ENCODE measurements around the gene C17orf100.

Gene C17orf100

GRCh38 chr17:6666077-6666521, 14.5 kb downstream of the C17orf100 start:
- H2AFZ ChIP-seq (ENCODE audit: low read depth, low read length) = peak overlapping the region; percentile 18
- H3K9ac ChIP-seq (ENCODE audit: low read length) = peak overlapping the region; percentile 12
- H3K4me2 ChIP-seq (ENCODE audit: low read length, poor library complexity, severe bottlenecking) = no peak overlapping the region
- H2AK5ac ChIP-seq (ENCODE audit: low read length, severe bottlenecking) = no peak overlapping the region
- DNase-seq = peak; percentile 80
- H3K23ac ChIP-seq (ENCODE audit: low read length in 2 of 2) = no peak overlapping the region
- no peak overlapping the region for H2BK12ac ChIP-seq (ENCODE audit: low read length in 2 of 2)
- H3K4me1 ChIP-seq (ENCODE audit: control insufficient read depth, insufficient read depth, low read depth, low read length) = peaks cover 3% of the 10 kb centered on the region
- H3K4me3 ChIP-seq (ENCODE audit: insufficient read depth in 1 of 2, low read depth in 1 of 2, low read length in 2 of 2) = no peak overlapping the region
- no peak overlapping the region for H4K91ac ChIP-seq (ENCODE audit: low read length)
- H3K14ac ChIP-seq (ENCODE audit: low read length in 2 of 2) = no peak overlapping the region
- H3K79me1 ChIP-seq (replicated peaks; ENCODE audit: low read length, poor library complexity, severe bottlenecking) = no peaks in the 10 kb centered on the region
- 18% methylated on average over 9 of the region's 9 CpGs for WGBS
- H3K4ac ChIP-seq (ENCODE audit: low read depth in 1 of 2, low read length in 2 of 2) = no peak overlapping the region
- no peak overlapping the region for H2BK15ac ChIP-seq (ENCODE audit: low read depth, poor library complexity, severe bottlenecking)
- H3K27ac ChIP-seq (ENCODE audit: low read length, poor library complexity, severe bottlenecking) = no peak overlapping the region
- no peaks in the 10 kb centered on the region for H3K36me3 ChIP-seq (ENCODE audit: control insufficient read depth in 1 of 2, insufficient read depth in 2 of 2, low read depth in 1 of 2, low read length in 2 of 2)
- no peak overlapping the region for H2BK5ac ChIP-seq (ENCODE audit: low read depth, low read length, poor library complexity, severe bottlenecking)
- H3K9me3 ChIP-seq (ENCODE audit: control insufficient read depth, low read length) = no peaks in the 10 kb centered on the region
- H4K8ac ChIP-seq (ENCODE audit: low read length) = no peak overlapping the region
- no peak overlapping the region for H3K18ac ChIP-seq (ENCODE audit: low read depth in 1 of 2, low read length in 2 of 2)
- H2BK120ac ChIP-seq (ENCODE audit: low read depth, low read length) = no peak overlapping the region
- H3K27me3 ChIP-seq (ENCODE audit: control insufficient read depth in 1 of 2, insufficient read depth in 1 of 2, low read length in 2 of 2) = peaks cover 29 to 48% of the 10 kb centered on the region in 2 experiments

DNA sequence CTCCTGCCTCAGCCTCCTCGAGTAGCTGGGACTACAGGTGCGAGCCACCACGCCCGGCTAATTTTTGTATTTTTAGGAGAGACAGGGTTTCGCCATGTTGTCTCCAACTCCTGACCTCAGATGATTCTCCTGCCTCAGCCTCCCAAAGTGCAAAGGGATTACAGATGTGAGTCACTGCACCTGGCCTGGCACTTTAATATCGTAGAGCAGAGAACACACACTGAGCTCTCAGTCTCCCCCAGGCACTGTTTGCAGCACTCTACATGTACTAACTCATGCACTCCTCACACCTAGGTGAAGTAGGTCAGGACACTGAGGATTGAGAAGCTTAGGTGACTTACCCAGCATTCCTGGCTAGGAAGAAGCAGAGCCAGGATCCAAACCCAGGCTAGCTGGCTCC, 15.0 kb downstream of the C17orf100 start:
- no peak overlapping the region for H3K18ac ChIP-seq (ENCODE audit: low read depth in 1 of 2, low read length in 2 of 2)
- H4K91ac ChIP-seq (ENCODE audit: low read length) = no peak overlapping the region
- H3K27me3 ChIP-seq (ENCODE audit: control insufficient read depth in 1 of 2, insufficient read depth in 1 of 2, low read length in 2 of 2) = peaks cover 25 to 48% of the 10 kb centered on the region in 2 experiments
- H3K9me3 ChIP-seq (ENCODE audit: control insufficient read depth, low read length) = no peaks in the 10 kb centered on the region
- H2BK12ac ChIP-seq (ENCODE audit: low read length in 2 of 2) = no peak overlapping the region
- H4K8ac ChIP-seq (ENCODE audit: low read length) = no peak overlapping the region
- H3K27ac ChIP-seq (ENCODE audit: low read length, poor library complexity, severe bottlenecking) = no peak overlapping the region
- no peaks in the 10 kb centered on the region for H3K79me1 ChIP-seq (replicated peaks; ENCODE audit: low read length, poor library complexity, severe bottlenecking)
- no peak for DNase-seq
- no peak overlapping the region for H2AK5ac ChIP-seq (ENCODE audit: low read length, severe bottlenecking)
- H3K4me2 ChIP-seq (ENCODE audit: low read length, poor library complexity, severe bottlenecking) = no peak overlapping the region
- no peak overlapping the region for H3K23ac ChIP-seq (ENCODE audit: low read length in 2 of 2)
- H2AFZ ChIP-seq (ENCODE audit: low read depth, low read length) = no peak overlapping the region
- H2BK15ac ChIP-seq (ENCODE audit: low read depth, poor library complexity, severe bottlenecking) = no peak overlapping the region
- no peak overlapping the region for H2BK5ac ChIP-seq (ENCODE audit: low read depth, low read length, poor library complexity, severe bottlenecking)
- no peak overlapping the region for H3K14ac ChIP-seq (ENCODE audit: low read length in 2 of 2)
- H2BK120ac ChIP-seq (ENCODE audit: low read depth, low read length) = no peak overlapping the region
- H3K4me3 ChIP-seq (ENCODE audit: insufficient read depth in 1 of 2, low read depth in 1 of 2, low read length in 2 of 2) = no peak overlapping the region
- WGBS = 97% methylated on average over 6 of the region's 6 CpGs
- peaks cover 3% of the 10 kb centered on the region for H3K4me1 ChIP-seq (ENCODE audit: control insufficient read depth, insufficient read depth, low read depth, low read length)
- H3K36me3 ChIP-seq (ENCODE audit: control insufficient read depth in 1 of 2, insufficient read depth in 2 of 2, low read depth in 1 of 2, low read length in 2 of 2) = no peaks in the 10 kb centered on the region
- no peak overlapping the region for H3K4ac ChIP-seq (ENCODE audit: low read depth in 1 of 2, low read length in 2 of 2)
- no peak overlapping the region for H3K9ac ChIP-seq (ENCODE audit: low read length)

GRCh38 chr17:6667516-6667915, 16.0 kb downstream of the C17orf100 start:
- H2BK120ac ChIP-seq (ENCODE audit: low read depth, low read length) = no peak overlapping the region

GRCh38 chr17:6668219-6668618, 16.7 kb downstream of the C17orf100 start:
- no peak overlapping the region for H3K14ac ChIP-seq (ENCODE audit: low read length in 2 of 2)

More at GRCh38 chr17:6667516-6667915, 16.0 kb downstream of the C17orf100 start:
- no peak overlapping the region for H4K8ac ChIP-seq (ENCODE audit: low read length)
- peaks cover 18 to 43% of the 10 kb centered on the region in 2 experiments for H3K27me3 ChIP-seq (ENCODE audit: control insufficient read depth in 1 of 2, insufficient read depth in 1 of 2, low read length in 2 of 2)
- no peak overlapping the region for H3K14ac ChIP-seq (ENCODE audit: low read length in 2 of 2)
- DNase-seq = no peak
- H3K27ac ChIP-seq (ENCODE audit: low read length, poor library complexity, severe bottlenecking) = no peak overlapping the region
- H3K79me1 ChIP-seq (replicated peaks; ENCODE audit: low read length, poor library complexity, severe bottlenecking) = no peaks in the 10 kb centered on the region
- no peaks in the 10 kb centered on the region for H3K9me3 ChIP-seq (ENCODE audit: control insufficient read depth, low read length)
- no peak overlapping the region for H3K23ac ChIP-seq (ENCODE audit: low read length in 2 of 2)
- H2BK12ac ChIP-seq (ENCODE audit: low read length in 2 of 2) = no peak overlapping the region
- no peak overlapping the region for H3K9ac ChIP-seq (ENCODE audit: low read length)
- no peak overlapping the region for H3K18ac ChIP-seq (ENCODE audit: low read depth in 1 of 2, low read length in 2 of 2)
- no peak overlapping the region for H2BK15ac ChIP-seq (ENCODE audit: low read depth, poor library complexity, severe bottlenecking)
- no peaks in the 10 kb centered on the region for H3K36me3 ChIP-seq (ENCODE audit: control insufficient read depth in 1 of 2, insufficient read depth in 2 of 2, low read depth in 1 of 2, low read length in 2 of 2)
- no peak overlapping the region for H2AFZ ChIP-seq (ENCODE audit: low read depth, low read length)
- 74% methylated on average over 4 of the region's 6 CpGs for WGBS
- H3K4ac ChIP-seq (ENCODE audit: low read depth in 1 of 2, low read length in 2 of 2) = no peak overlapping the region
- no peak overlapping the region for H3K4me3 ChIP-seq (ENCODE audit: insufficient read depth in 1 of 2, low read depth in 1 of 2, low read length in 2 of 2)
- H3K4me2 ChIP-seq (ENCODE audit: low read length, poor library complexity, severe bottlenecking) = no peak overlapping the region
- no peak overlapping the region for H2AK5ac ChIP-seq (ENCODE audit: low read length, severe bottlenecking)
- H4K91ac ChIP-seq (ENCODE audit: low read length) = no peak overlapping the region
- no peak overlapping the region for H2BK5ac ChIP-seq (ENCODE audit: low read depth, low read length, poor library complexity, severe bottlenecking)
- H3K4me1 ChIP-seq (ENCODE audit: control insufficient read depth, insufficient read depth, low read depth, low read length) = peaks cover 3% of the 10 kb centered on the region

More at GRCh38 chr17:6668219-6668618, 16.7 kb downstream of the C17orf100 start:
- H2BK15ac ChIP-seq (ENCODE audit: low read depth, poor library complexity, severe bottlenecking) = no peak overlapping the region
- peaks cover 16 to 39% of the 10 kb centered on the region in 2 experiments for H3K27me3 ChIP-seq (ENCODE audit: control insufficient read depth in 1 of 2, insufficient read depth in 1 of 2, low read length in 2 of 2)
- WGBS = 94% methylated on average over 17 of the region's 17 CpGs
- no peak overlapping the region for H4K8ac ChIP-seq (ENCODE audit: low read length)
- H3K9me3 ChIP-seq (ENCODE audit: control insufficient read depth, low read length) = no peaks in the 10 kb centered on the region
- H3K4me1 ChIP-seq (ENCODE audit: control insufficient read depth, insufficient read depth, low read depth, low read length) = peaks cover 3% of the 10 kb centered on the region
- H2AK5ac ChIP-seq (ENCODE audit: low read length, severe bottlenecking) = no peak overlapping the region
- H3K23ac ChIP-seq (ENCODE audit: low read length in 2 of 2) = no peak overlapping the region
- no peak overlapping the region for H3K4me3 ChIP-seq (ENCODE audit: insufficient read depth in 1 of 2, low read depth in 1 of 2, low read length in 2 of 2)
- no peak overlapping the region for H4K91ac ChIP-seq (ENCODE audit: low read length)
- no peak overlapping the region for H3K4ac ChIP-seq (ENCODE audit: low read depth in 1 of 2, low read length in 2 of 2)
- no peaks in the 10 kb centered on the region for H3K79me1 ChIP-seq (replicated peaks; ENCODE audit: low read length, poor library complexity, severe bottlenecking)
- no peak overlapping the region for H3K27ac ChIP-seq (ENCODE audit: low read length, poor library complexity, severe bottlenecking)
- H2BK120ac ChIP-seq (ENCODE audit: low read depth, low read length) = no peak overlapping the region
- no peak overlapping the region for H3K4me2 ChIP-seq (ENCODE audit: low read length, poor library complexity, severe bottlenecking)
- no peaks in the 10 kb centered on the region for H3K36me3 ChIP-seq (ENCODE audit: control insufficient read depth in 1 of 2, insufficient read depth in 2 of 2, low read depth in 1 of 2, low read length in 2 of 2)
- H2BK12ac ChIP-seq (ENCODE audit: low read length in 2 of 2) = no peak overlapping the region
- no peak overlapping the region for H2BK5ac ChIP-seq (ENCODE audit: low read depth, low read length, poor library complexity, severe bottlenecking)
- H2AFZ ChIP-seq (ENCODE audit: low read depth, low read length) = no peak overlapping the region
- no peak overlapping the region for H3K18ac ChIP-seq (ENCODE audit: low read depth in 1 of 2, low read length in 2 of 2)
- no peak for DNase-seq
- no peak overlapping the region for H3K9ac ChIP-seq (ENCODE audit: low read length)
